Prostate gland (tissue), 2 donors: ENCODE measurements around the gene ANKRD37. TPM values are rescaled to one million over a fixed set of nuclear protein-coding genes. Genes with fewer than 3 reads are reported as not detected.

ENCODE experiments used
- DNase-seq: peaks from one replicate; pipeline ENCODE4 v3.0.0-alpha.2; 2019; ENCODE audit warnings: low spot score
- H3K27ac ChIP-seq, 2 donors: fragments of 200-600 bp; sonication (generic); 2 replicates each; pipeline ENCODE4 v1.5.1; 2017 to 2019
- H3K27me3 ChIP-seq: fragments of 200-600 bp; sonication (generic); replicated peaks from 2 replicates; pipeline ENCODE4 v1.5.1; 2019; ENCODE audit not compliant: insufficient read depth
- H3K36me3 ChIP-seq, 2 donors: fragments of 200-600 bp; sonication (generic); 1 replicate in 1 of 2; 2 replicates in 1 of 2; pipeline versions ENCODE4 v1.5.1 to v1.8.1; 2017 to 2019
- H3K4me1 ChIP-seq: fragments of 200-600 bp; sonication (generic); replicated peaks from 2 replicates; pipeline ENCODE4 v1.5.1; 2019
- H3K4me3 ChIP-seq, 2 donors: fragments of 200-600 bp; sonication (generic); 2 replicates each; pipeline ENCODE4 v1.5.1; 2017 to 2019
- H3K9me3 ChIP-seq: fragments of 200-600 bp; sonication (generic); 2 replicates; pipeline ENCODE4 v1.5.1; 2017
- CTCF ChIP-seq, 4 experiments: fragments of 200-600 bp in 2 of 4; fragments of 450-650 bp in 2 of 4; sonication (generic) in 2 of 4; IDR thresholded peaks; 1 replicate in 3 of 4; 2 replicates in 1 of 4; pipeline ENCODE4 v1.5.1; 2016 to 2019; ENCODE audit warnings: antibody characterized with exemption in 4 of 4, mild to moderate bottlenecking in 2 of 4, moderate library complexity in 2 of 4
- POLR2A ChIP-seq: fragments of 450-650 bp; IDR thresholded peaks from one replicate; pipeline ENCODE4 v1.6.1; 2016; ENCODE audit warnings: antibody characterized with exemption, mild to moderate bottlenecking
- POLR2AphosphoS5 ChIP-seq: sonication (generic); formaldehyde crosslinking; IDR thresholded peaks from one replicate; pipeline ENCODE4 v1.6.1; 2017; ENCODE audit warnings: antibody characterized with exemption
- WGBS: methylation state at CpG from one replicate; pipeline ENCODE4 v1.1.5; 2018; 5-methylcytosine and 5-hydroxymethylcytosine counted together
- intact Hi-C: fragments of 100-400 bp; cut with DNase I; formaldehyde crosslinking; loops from one replicate; pipeline ENCODE4 v1.14.2; 2022
- total RNA-seq, 2 donors: library from RNA; depleted of rRNA; stranded (reverse); fragments of >200 nt; gene quantifications; one replicate each; pipeline ENCODE4 v1.1.0, GENCODE V29; 2016

ANKRD37 gene
- total RNA-seq, 2 donors from 2014 or later = 17.7 to 19.0 TPM

DNA sequence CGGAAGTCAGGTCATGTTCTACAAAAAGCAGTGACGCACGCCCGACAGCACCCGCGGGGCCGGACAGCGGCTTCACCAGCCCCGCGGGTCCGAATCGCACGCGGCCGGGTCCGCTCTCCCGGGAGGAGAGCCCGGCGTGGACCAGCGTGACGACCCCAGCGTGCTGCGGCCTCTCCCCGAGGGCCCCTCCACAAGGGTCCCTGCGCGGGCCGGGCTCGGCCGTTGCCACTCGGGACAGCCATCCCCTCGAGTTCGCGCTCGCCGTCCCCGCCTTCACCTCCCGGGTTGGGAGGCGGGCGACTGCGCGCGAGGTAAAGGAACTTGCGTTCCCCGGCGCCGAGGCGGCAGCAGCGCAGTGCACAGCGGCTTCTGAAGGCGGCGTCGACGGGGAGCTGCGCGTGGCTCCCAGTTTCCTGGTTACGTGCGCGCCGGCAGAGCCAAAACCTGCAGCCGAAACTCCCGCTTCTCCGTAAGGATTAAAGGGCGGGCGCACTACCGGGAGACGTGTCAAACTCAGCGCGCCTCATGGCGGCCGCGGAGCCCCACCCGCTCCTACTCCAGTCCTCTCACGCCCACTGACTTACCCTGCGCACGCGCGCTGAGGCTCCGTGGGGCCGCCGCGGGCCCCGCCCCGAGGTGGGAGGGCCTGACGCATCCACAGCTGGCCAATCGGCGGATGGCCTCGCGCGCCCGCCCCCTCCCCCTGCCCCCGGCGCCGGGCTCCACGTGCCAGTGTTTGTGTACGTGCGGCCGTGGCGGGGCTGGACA, 501 bp upstream of the ANKRD37 start:
- DNase-seq = peak; percentile 98
- H3K4me1 ChIP-seq = no peaks in the 10 kb centered on the region
- WGBS = under 1% methylated on average over 75 of the region's 98 CpGs
- no peaks in the 10 kb centered on the region for H3K9me3 ChIP-seq
- peak overlapping the region; percentile 99 to 100 for H3K27ac ChIP-seq
- intact Hi-C loops = loop anchor here (5.0 to 10.0 kb wide), 4 partner anchors 184 to 639 kb away; partner anchors contain the start of gene SLC25A4
- TF ChIP-seq POLR2AphosphoS5 (peak; percentile 85), POLR2A (no peak)
- no peaks in the 10 kb centered on the region for H3K27me3 ChIP-seq
- peak overlapping the region; percentile 59 to 80 for H3K4me3 ChIP-seq
- peaks cover 0 to under 1% of the 10 kb centered on the region in 2 donors for H3K36me3 ChIP-seq

GRCh38 chr4:185398618-185399017, 2.0 kb downstream of the ANKRD37 start:
- Histone ChIP-seq H3K4me3 (peak overlapping the region in 1 of 2 donors; percentile 80), H3K4me1 (peaks cover 3% of the 10 kb centered on the region), H3K27me3 (no peaks in the 10 kb centered on the region), H3K27ac (peak overlapping the region; percentile 43 to 100), H3K36me3 (peaks cover 0 to 2% of the 10 kb centered on the region in 2 donors), H3K9me3 (no peaks in the 10 kb centered on the region)
- 18% methylated on average over 2 of the region's 2 CpGs for WGBS
- TF ChIP-seq CTCF (IDR thresholded peaks at IDR 0.05) (no peak), POLR2AphosphoS5 (no peak), POLR2A (no peak)
- no peak for DNase-seq
- intact Hi-C loops = loop anchor here (5.0 to 10.0 kb wide), 4 partner anchors 186 to 636 kb away; partner anchors contain the start of gene SLC25A4

GRCh38 chr4:185399466-185399865, 2.8 kb downstream of the ANKRD37 start:
- intact Hi-C loops = loop anchor here (5.0 to 10.0 kb wide), 4 partner anchors 187 to 635 kb away; partner anchors contain the start of gene SLC25A4
- peaks cover 3% of the 10 kb centered on the region for H3K4me1 ChIP-seq
- TF ChIP-seq POLR2A (peak; percentile 9), POLR2AphosphoS5 (peak; percentile 42), CTCF (IDR thresholded peaks at IDR 0.05) (no peak)
- H3K4me3 ChIP-seq = peak overlapping the region; percentile 10 to 80
- H3K36me3 ChIP-seq = peaks cover 0 to 2% of the 10 kb centered on the region in 2 donors
- H3K27me3 ChIP-seq = no peaks in the 10 kb centered on the region
- WGBS = 26% methylated on average over 8 of the region's 8 CpGs
- H3K9me3 ChIP-seq = no peaks in the 10 kb centered on the region
- peak overlapping the region; percentile 43 to 100 for H3K27ac ChIP-seq
- no peak for DNase-seq

DNA sequence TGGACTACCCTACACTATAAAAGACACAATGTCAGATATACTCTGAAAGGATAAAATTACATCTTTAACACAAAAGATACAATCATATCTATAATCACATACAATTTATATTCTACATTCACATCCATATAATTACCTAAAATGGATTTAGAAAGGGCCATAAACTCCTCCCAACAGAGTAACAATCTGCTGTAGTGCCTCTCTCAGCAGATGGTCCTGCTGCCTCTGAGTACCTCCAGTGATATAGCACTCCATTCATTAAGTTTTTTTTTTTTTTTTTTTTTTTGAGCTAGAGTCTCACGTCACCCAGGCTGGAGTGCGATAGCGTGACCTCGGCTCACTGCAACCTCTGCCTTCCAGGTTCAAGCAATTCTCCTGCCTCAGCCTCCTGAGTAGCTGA, 7.4 kb downstream of the ANKRD37 start:
- Histone ChIP-seq H3K4me1 (peaks cover 3% of the 10 kb centered on the region), H3K27ac (no peak overlapping the region), H3K4me3 (no peak overlapping the region), H3K27me3 (no peaks in the 10 kb centered on the region), H3K36me3 (peaks cover 0 to 2% of the 10 kb centered on the region in 2 donors), H3K9me3 (no peaks in the 10 kb centered on the region)
- no peak for DNase-seq
- TF ChIP-seq POLR2A = no peak
- TF ChIP-seq CTCF (IDR thresholded peaks at IDR 0.05) = no peak
- TF ChIP-seq POLR2AphosphoS5 = no peak
- WGBS = 91% methylated on average over 4 of the region's 4 CpGs
- intact Hi-C loops = no loop called here

DNA sequence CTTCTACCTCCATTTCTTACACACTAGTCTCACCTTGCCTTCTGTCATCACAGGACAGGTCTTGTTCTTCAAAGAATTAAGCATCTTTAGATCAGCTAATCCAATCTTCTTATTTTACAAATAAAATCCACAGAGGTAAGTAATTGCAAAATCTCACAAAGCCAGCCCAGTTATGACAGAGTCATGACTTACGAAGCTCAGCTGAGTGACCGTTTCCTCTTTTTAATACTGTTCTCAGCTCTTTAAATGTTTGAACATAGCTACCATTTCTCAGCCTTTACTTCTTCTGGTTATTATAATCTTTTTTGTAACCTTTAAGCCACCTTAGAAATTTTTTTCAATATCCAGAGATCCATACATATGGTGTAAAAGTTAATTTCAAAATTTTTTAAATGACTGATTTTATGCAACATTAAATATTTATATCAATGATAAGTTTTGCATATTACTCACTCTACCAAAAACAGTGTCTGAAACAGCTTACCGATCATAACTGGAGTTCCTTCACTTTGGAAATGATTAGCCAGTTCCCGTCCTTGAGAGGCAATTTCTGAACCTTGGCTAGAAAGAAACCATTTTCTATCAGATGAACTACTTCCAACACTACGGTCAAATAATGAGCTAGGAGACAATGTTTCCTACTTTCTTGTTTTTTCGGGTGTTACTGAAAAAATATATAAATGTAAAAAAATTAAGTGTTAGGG, 8.8 kb downstream of the ANKRD37 start:
- TF ChIP-seq CTCF (IDR thresholded peaks at IDR 0.05) (no peak), POLR2A (no peak), POLR2AphosphoS5 (no peak)
- peaks cover 3% of the 10 kb centered on the region for H3K4me1 ChIP-seq
- no peaks in the 10 kb centered on the region for H3K9me3 ChIP-seq
- H3K27ac ChIP-seq = no peak overlapping the region
- intact Hi-C loops = no loop called here
- no peaks in the 10 kb centered on the region for H3K27me3 ChIP-seq
- 91% methylated on average over 6 of the region's 6 CpGs for WGBS
- peaks cover 0 to 2% of the 10 kb centered on the region in 2 donors for H3K36me3 ChIP-seq
- DNase-seq = no peak
- no peak overlapping the region for H3K4me3 ChIP-seq
